ENCODE results near the gene CTPS2.

- TF ChIP-seq, protein P1, sequence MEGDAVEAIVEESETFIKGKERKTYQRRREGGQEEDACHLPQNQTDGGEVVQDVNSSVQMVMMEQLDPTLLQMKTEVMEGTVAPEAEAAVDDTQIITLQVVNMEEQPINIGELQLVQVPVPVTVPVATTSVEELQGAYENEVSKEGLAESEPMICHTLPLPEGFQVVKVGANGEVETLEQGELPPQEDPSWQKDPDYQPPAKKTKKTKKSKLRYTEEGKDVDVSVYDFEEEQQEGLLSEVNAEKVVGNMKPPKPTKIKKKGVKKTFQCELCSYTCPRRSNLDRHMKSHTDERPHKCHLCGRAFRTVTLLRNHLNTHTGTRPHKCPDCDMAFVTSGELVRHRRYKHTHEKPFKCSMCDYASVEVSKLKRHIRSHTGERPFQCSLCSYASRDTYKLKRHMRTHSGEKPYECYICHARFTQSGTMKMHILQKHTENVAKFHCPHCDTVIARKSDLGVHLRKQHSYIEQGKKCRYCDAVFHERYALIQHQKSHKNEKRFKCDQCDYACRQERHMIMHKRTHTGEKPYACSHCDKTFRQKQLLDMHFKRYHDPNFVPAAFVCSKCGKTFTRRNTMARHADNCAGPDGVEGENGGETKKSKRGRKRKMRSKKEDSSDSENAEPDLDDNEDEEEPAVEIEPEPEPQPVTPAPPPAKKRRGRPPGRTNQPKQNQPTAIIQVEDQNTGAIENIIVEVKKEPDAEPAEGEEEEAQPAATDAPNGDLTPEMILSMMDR (IDR thresholded peaks at IDR 0.05) = no peak
- no peak for TF ChIP-seq EZH2 (IDR thresholded peaks at IDR 0.05)
- TF ChIP-seq EZH2phosphoT487 (IDR thresholded peaks at IDR 0.05) = no peak
Measured at GRCh38 chrX:16737024-16737423, 24.6 kb upstream of the CTPS2 start.

All from neural progenitor cell (in vitro differentiated cells).